HL-60 (cell line): Measurements from ENCODE around the gene NEURL1.

Experiments used
- GABPA ChIP-seq: IDR thresholded peaks from 2 replicates; pipeline ENCODE4 v1.6.1; 2012; ENCODE audit warnings: low read depth
- POLR2AphosphoS5 ChIP-seq: IDR thresholded peaks from 2 replicates; pipeline ENCODE4 v1.6.1; 2012; ENCODE audit warnings: low read depth
- TF ChIP-seq, protein P1 (sequence below): IDR thresholded peaks from one replicate; pipeline ENCODE4 v1.5.1; 2011; ENCODE audit warnings: low read length, control low read depth, inconsistent platforms; ENCODE audit not compliant: insufficient read depth
- TF ChIP-seq, protein P2 (sequence below): IDR thresholded peaks from 2 replicates; pipeline ENCODE4 v1.6.1; 2012; ENCODE audit warnings: low read depth; ENCODE audit not compliant: insufficient replicate concordance

DNA sequence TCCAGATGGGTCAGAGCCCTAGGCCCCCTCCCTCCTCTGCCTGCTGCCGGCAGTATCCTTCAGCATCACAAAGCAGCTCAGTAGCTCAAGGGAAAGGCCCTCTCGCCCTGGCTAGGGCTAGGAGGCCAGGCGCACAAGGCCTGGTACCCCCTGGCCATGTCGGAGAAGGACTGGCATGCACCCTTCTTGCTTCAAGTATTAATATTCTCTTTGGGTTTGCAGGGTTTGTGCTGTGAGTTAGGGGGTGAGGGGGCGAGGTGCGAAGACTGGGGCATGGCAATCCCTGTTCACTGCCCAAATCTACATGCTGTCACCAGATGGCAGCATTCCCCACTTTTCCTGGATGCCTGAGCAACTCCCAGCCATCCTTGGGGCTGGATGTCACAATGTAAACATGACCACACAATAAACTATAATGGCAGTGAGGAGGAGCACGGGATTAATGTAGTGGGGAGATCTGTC is 105.2 kb downstream of the NEURL1 start:
- TF ChIP-seq, protein P1, sequence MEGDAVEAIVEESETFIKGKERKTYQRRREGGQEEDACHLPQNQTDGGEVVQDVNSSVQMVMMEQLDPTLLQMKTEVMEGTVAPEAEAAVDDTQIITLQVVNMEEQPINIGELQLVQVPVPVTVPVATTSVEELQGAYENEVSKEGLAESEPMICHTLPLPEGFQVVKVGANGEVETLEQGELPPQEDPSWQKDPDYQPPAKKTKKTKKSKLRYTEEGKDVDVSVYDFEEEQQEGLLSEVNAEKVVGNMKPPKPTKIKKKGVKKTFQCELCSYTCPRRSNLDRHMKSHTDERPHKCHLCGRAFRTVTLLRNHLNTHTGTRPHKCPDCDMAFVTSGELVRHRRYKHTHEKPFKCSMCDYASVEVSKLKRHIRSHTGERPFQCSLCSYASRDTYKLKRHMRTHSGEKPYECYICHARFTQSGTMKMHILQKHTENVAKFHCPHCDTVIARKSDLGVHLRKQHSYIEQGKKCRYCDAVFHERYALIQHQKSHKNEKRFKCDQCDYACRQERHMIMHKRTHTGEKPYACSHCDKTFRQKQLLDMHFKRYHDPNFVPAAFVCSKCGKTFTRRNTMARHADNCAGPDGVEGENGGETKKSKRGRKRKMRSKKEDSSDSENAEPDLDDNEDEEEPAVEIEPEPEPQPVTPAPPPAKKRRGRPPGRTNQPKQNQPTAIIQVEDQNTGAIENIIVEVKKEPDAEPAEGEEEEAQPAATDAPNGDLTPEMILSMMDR = peak; percentile 14
- no peak for TF ChIP-seq POLR2AphosphoS5
- TF ChIP-seq, protein P2, sequence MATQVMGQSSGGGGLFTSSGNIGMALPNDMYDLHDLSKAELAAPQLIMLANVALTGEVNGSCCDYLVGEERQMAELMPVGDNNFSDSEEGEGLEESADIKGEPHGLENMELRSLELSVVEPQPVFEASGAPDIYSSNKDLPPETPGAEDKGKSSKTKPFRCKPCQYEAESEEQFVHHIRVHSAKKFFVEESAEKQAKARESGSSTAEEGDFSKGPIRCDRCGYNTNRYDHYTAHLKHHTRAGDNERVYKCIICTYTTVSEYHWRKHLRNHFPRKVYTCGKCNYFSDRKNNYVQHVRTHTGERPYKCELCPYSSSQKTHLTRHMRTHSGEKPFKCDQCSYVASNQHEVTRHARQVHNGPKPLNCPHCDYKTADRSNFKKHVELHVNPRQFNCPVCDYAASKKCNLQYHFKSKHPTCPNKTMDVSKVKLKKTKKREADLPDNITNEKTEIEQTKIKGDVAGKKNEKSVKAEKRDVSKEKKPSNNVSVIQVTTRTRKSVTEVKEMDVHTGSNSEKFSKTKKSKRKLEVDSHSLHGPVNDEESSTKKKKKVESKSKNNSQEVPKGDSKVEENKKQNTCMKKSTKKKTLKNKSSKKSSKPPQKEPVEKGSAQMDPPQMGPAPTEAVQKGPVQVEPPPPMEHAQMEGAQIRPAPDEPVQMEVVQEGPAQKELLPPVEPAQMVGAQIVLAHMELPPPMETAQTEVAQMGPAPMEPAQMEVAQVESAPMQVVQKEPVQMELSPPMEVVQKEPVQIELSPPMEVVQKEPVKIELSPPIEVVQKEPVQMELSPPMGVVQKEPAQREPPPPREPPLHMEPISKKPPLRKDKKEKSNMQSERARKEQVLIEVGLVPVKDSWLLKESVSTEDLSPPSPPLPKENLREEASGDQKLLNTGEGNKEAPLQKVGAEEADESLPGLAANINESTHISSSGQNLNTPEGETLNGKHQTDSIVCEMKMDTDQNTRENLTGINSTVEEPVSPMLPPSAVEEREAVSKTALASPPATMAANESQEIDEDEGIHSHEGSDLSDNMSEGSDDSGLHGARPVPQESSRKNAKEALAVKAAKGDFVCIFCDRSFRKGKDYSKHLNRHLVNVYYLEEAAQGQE = no peak
- TF ChIP-seq GABPA = no peak
